ENCODE measurements around the gene HIF1A. TPM values are rescaled to one million over a fixed set of nuclear protein-coding genes. Genes with fewer than 3 reads are reported as not detected.
"Not testable (repeated sequence)": the region's sequence is repeated elsewhere in the genome, so short reads cannot be mapped to it uniquely, and the experiment has no call there.

The HIF1A gene
- total RNA-seq, 1 donor from 2014 or later: 137 TPM

- peaks cover 4% of the 10 kb centered on the region for H3K9me3 Mint-ChIP-seq (ENCODE audit: low read depth)
- H3K27me3 Mint-ChIP-seq: no peaks in the 10 kb centered on the region
Observed at GRCh38 chr14:61706096-61706690, 10.9 kb downstream of the HIF1A start.

GRCh38 chr14:61707774-61708173 lies 12.5 kb downstream of the HIF1A start:
- H3K27me3 Mint-ChIP-seq; H3K4me3 Mint-ChIP-seq (ENCODE audit: low read depth); H3K36me3 Mint-ChIP-seq (ENCODE audit: insufficient read depth); DNase-seq (ENCODE audit: low spot score, unreplicated experiment); H3K27ac Mint-ChIP-seq; H3K9me3 Mint-ChIP-seq (ENCODE audit: low read depth): not testable (repeated sequence)
- H3K4me1 Mint-ChIP-seq (ENCODE audit: low read depth): peaks cover 21% of the 10 kb centered on the region

More at GRCh38 chr14:61706096-61706690, 10.9 kb downstream of the HIF1A start:
- DNase-seq (ENCODE audit: low spot score, unreplicated experiment): no peak
- Mint-ChIP-seq H3K27ac (no peak overlapping the region), H3K36me3 (ENCODE audit: insufficient read depth) (peaks cover 7% of the 10 kb centered on the region), H3K4me3 (ENCODE audit: low read depth) (no peak overlapping the region), H3K4me1 (ENCODE audit: low read depth) (peaks cover 9% of the 10 kb centered on the region)
- no peak for TF ChIP-seq CTCF (IDR thresholded peaks at IDR 0.05; ENCODE audit: unreplicated experiment)

GRCh38 chr14:61708693-61709092 lies 13.4 kb downstream of the HIF1A start:
- H3K9me3 Mint-ChIP-seq (ENCODE audit: low read depth); DNase-seq (ENCODE audit: low spot score, unreplicated experiment); H3K27me3 Mint-ChIP-seq; H3K36me3 Mint-ChIP-seq (ENCODE audit: insufficient read depth); H3K4me3 Mint-ChIP-seq (ENCODE audit: low read depth): not testable (repeated sequence)
- peaks cover 26% of the 10 kb centered on the region for H3K4me1 Mint-ChIP-seq (ENCODE audit: low read depth)
- peak overlapping the region; percentile 59 for H3K27ac Mint-ChIP-seq

- no peak for TF ChIP-seq CTCF (IDR thresholded peaks at IDR 0.05; ENCODE audit: unreplicated experiment)
- Mint-ChIP-seq H3K4me3 (ENCODE audit: low read depth) (no peak overlapping the region), H3K27me3 (no peaks in the 10 kb centered on the region), H3K27ac (peak overlapping the region; percentile 34), H3K9me3 (ENCODE audit: low read depth) (peaks cover 4% of the 10 kb centered on the region), H3K4me1 (ENCODE audit: low read depth) (peaks cover 34% of the 10 kb centered on the region), H3K36me3 (ENCODE audit: insufficient read depth) (peaks cover 7% of the 10 kb centered on the region)
- DNase-seq (ENCODE audit: low spot score, unreplicated experiment): no peak
Observed at GRCh38 chr14:61710853-61711817, 15.8 kb downstream of the HIF1A start.

GRCh38 chr14:61712137-61712536 lies 16.8 kb downstream of the HIF1A start:
- no peaks in the 10 kb centered on the region for H3K9me3 Mint-ChIP-seq (ENCODE audit: low read depth)
- DNase-seq (ENCODE audit: low spot score, unreplicated experiment): no peak
- peak overlapping the region; percentile 58 for H3K27ac Mint-ChIP-seq
- peaks cover 4% of the 10 kb centered on the region for H3K36me3 Mint-ChIP-seq (ENCODE audit: insufficient read depth)
- H3K27me3 Mint-ChIP-seq: no peaks in the 10 kb centered on the region
- H3K4me3 Mint-ChIP-seq (ENCODE audit: low read depth): no peak overlapping the region
- TF ChIP-seq CTCF (IDR thresholded peaks at IDR 0.05; ENCODE audit: unreplicated experiment): no peak
- H3K4me1 Mint-ChIP-seq (ENCODE audit: low read depth): peaks cover 34% of the 10 kb centered on the region

GRCh38 chr14:61713724-61714437 lies 18.6 kb downstream of the HIF1A start:
- Mint-ChIP-seq H3K27ac (peak overlapping the region; percentile 13), H3K4me1 (ENCODE audit: low read depth) (peaks cover 40% of the 10 kb centered on the region), H3K9me3 (ENCODE audit: low read depth) (no peaks in the 10 kb centered on the region), H3K36me3 (ENCODE audit: insufficient read depth) (no peaks in the 10 kb centered on the region), H3K4me3 (ENCODE audit: low read depth) (no peak overlapping the region), H3K27me3 (no peaks in the 10 kb centered on the region)
- no peak for DNase-seq (ENCODE audit: low spot score, unreplicated experiment)
- TF ChIP-seq CTCF (IDR thresholded peaks at IDR 0.05; ENCODE audit: unreplicated experiment): no peak
